HG03095 (cell line): ENCODE measurements around the gene ITPK1.

Source experiments
- ATAC-seq: cut with Tn5 transposase; IDR thresholded peaks from one replicate; pipeline ENCODE4 v1.9.1; 2021; ENCODE audit warnings: moderate library complexity; ENCODE audit not compliant: unreplicated experiment

ITPK1 gene

GRCh38 chr14:93012506-93012905 is 103.2 kb downstream of the ITPK1 start:
- ATAC-seq: no peak

- no peak for ATAC-seq
Observed at GRCh38 chr14:93011650-93012325, 103.9 kb downstream of the ITPK1 start.

GRCh38 chr14:93011141-93011529 is 104.6 kb downstream of the ITPK1 start:
- no peak for ATAC-seq

DNA sequence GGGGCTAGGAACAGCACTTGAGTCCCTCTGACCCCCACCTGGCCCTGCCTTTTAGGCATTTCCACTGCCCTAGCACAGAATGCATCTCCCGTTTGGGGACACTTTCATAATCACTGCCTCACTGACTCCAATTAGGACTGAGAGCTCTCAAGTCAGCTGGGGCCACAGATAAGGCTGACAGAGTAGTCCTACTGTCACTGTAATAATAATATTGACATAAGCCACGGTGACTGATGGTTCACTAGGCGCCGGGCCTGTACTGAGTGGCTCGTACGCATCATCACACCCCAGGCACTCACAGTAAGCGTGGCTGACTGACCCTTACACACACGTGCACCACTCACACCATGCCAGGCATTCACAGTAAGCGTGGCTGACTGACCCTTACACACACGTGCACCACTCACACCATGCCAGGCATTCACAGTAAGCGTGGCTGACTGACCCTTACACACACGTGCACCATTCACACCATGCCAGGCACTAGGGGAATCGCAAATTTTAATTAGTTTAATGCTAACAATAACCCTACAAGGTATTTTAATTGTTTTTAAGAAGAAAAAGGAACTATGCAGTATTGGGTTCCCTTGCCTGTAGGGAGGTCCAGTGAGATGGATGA is 105.1 kb downstream of the ITPK1 start:
- ATAC-seq: no peak

- ATAC-seq: no peak
Observed at GRCh38 chr14:93010130-93010499, 105.6 kb downstream of the ITPK1 start.

GRCh38 chr14:93009471-93010129 is 106.1 kb downstream of the ITPK1 start:
- ATAC-seq: no peak

DNA sequence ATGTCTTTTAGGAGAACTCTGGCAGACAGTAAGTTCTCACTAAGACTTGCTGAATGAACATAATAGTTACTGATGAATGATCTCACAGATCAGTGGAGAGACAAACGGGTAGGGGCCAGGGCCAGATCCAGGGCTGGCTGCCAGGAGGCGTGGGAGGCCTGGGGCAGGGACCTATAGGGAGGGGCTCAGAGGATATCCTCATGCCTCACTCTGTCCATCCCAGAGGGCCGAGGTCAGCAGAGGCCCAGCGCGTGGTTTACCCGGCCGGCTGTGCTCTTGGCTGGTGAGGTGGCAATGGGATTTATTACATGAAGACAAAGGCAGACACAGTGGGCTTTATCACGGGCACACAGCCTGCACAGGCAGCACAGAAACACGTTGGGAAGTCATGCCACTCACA is 107.3 kb downstream of the ITPK1 start:
- ATAC-seq: no peak

DNA sequence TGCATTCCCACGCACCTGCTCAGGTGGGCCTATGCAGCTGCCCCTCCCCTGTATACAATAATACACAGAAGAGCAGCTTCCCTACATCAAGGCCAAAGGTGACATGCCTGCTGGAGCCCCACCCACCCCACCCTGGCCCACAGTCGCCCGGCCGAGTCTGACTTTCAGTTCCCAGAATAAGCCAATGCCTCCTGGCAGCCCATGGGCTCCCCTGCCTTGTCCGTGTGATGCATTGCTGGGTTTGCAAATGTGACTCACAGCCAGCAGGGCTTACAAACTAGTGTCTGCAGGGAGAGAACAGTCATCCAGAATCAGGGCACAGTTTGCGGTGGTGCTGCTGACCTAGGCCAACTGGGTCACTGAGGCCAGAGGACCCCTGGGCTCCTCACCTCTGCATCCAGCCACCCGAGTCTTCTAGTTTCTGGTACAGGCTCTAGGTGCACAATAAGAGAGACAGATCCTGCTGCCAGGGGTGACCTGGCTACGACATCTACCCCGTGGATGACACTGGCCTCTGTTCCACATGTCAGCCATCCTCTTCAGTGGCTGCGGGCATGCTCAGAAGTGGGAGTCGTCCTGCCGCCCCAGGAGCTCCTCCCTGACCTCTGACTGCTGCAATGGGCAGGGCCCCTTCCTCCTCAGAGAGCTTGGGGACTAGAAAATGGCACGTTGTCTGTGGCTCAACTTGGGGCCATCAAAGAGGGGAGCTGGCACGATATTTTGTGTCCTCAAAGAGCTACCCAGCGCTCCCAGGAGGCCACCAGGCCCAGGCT is 108.3 kb downstream of the ITPK1 start:
- ATAC-seq: no peak

DNA sequence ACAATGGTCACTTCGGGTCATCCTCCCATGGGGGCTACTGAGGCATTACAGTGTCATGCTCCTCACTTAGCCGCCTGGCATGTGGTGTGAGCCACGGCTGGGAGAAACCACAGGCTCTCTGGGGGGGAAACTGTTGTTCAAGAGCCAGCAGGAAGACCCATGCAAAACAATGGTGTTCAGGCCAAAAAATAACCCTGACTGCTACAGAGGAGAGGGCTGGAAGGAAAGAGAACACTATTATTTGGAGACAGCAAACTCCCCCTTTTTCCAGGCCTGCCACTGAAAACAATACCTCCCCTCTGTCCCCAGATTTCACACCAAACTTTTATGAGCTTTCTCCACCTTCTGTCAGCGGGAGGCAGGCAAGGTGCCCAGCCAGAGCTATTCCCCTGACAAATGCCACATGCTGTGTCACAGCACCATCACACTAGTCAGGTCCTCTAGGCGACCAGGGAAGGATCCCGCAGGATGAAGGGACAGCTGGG is 109.1 kb downstream of the ITPK1 start:
- no peak for ATAC-seq

GRCh38 chr14:93005838-93006237 is 109.9 kb downstream of the ITPK1 start:
- no peak for ATAC-seq

GRCh38 chr14:93005135-93005813 is 110.5 kb downstream of the ITPK1 start:
- ATAC-seq: no peak

DNA sequence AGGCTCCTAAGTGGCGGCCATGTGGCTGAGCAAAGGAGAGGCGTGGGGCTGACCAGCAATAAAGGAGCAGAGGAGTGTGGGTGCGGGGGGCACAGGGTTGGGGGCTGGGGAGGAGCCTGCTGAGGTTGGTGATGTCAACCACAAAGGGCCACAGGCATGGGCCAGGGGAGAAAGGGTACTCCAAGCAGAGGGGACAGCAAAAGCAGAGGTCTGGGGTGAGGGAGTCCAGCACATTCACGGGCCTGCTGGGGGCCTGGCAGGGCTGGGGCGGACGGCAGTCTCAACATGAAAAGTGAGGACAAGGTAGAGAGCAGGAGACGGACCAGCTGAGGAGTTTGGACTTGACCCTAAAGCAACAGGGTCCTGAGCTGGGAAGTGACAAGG is 111.0 kb downstream of the ITPK1 start:
- ATAC-seq: no peak

DNA sequence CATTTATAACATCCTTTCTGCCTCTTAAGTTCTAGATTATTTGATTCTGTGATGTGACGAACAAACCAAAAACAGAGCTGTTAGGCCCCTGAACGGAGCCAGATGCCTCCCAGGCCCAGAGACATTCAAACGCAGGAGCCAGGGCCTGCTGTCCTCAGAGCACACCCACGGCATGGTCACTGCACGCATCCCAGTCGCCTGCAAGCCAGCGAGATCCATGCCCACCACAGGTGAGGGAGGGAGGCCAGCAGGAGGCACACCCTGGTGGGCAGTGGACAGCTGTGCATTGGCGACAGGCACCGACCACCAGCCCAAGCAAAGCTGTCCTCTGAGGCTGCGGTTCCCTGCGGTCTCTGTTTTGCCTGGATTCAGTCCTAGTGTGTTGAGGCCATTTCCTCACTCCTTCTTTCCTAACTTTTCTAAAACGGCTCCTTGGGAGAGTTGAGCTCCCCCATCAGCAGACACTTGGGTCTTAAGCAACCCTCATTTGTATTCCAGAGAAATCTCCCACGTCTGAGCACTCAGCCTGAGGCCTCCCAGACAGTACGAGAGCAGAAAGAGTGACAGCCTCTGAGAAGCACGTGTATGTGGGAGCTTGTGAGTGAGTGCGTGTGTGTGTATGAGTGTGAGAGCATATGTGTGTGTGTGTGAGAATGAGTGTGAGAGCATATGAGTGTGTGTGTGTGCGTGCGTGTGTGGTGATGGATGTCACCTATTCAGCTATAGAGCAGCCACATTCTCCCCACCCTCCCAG is 111.6 kb downstream of the ITPK1 start:
- ATAC-seq: no peak

DNA sequence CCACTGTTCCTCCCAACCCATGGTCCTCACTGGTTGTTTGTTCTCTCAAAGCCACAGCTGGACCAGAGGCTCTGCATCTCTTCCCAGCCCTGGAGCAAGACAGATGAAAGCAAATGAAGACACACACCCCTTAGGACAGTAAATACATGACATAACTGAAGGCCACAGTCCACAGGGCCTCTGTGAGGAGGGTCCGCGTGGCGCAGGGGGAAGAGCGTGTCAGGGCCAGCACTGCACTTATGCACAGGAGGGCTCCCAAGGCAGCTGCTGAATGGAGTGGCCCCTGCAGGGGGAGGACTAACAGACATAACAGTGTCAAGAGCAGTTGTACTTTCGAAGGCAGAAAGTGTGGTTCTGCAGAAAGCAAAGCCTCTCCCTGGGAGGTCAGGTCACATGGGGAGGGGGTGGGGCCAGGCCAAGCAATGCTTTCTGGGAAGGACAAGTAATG is 112.8 kb downstream of the ITPK1 start:
- ATAC-seq: no peak

GRCh38 chr14:93002049-93002448 is 113.7 kb downstream of the ITPK1 start:
- ATAC-seq: no peak

DNA sequence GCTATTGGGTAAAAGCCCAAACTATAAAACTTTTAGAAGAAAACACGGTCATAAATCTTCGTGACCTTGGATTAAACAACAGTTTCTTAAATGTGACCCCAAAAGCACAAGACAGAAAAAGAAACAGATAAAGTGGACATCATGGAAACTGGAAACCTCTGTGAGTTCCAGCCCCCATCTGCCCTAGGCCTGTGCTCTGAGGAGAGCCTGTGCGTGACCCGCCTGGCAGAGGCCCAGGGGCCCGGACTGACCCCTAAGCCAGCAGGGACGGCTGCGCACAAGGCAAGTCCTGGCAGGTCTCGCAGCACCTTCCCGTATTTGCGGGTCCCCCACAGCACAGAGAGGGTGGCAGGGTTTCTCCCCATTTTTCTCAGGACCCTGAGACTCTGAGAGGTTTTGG is 116.8 kb downstream of the ITPK1 start:
- ATAC-seq: no peak

DNA sequence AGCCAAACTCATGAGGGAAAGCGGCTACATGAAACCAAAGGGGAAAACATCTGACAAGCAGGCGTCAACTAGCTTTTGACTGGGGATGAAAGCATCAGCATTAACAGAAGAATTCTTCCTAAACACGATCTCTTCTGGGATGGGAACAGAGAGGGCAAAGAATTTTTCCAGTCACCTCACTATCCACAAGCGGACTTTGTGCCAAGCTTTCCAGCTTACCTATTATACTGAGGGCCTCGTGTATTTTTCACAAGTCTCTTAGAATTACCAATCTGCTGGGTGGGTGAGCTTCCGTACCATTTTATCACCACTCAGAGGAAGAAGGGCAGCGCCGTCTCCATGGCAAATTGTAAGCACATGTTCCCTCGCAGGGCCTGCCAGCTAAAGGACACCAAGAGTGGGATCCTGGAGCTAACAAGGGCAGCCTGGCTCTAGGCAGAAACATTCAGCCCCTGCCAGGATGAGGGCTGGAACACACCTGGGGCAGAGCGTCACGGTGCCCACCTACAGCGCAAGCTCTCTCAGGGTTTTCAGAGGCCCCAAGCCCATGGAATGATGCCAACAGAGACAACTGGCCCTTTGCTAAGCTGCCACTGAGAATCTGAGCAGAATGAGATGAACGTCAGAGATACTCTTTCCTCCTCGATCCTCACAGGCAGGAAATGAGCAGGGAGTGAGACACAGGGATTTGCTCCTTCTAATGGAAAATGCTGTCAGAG is 118.2 kb downstream of the ITPK1 start:
- ATAC-seq: no peak

GRCh38 chr14:92995620-92996019 is 120.1 kb downstream of the ITPK1 start:
- no peak for ATAC-seq

DNA sequence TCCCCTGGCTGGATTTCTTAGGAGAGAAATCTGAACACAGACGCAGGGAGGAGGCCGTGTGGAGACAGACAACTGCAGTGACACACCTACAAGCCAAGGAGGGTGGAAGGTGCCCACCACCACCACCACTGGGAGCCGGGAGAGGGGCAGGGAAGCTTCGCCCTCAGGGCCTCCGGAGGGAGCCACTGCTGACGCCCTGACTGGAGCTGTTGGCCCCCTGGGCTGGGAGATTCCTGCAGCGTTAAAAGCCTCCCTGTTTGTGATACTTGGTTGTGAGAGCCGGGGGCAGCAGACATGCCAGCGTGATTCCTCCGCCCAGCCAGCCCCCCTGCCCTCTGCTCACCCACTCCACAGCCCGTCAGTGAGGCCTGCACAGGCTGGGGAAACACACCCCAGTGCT is 120.8 kb downstream of the ITPK1 start:
- no peak for ATAC-seq
